Left kidney (tissue), 2 donors: ENCODE measurements around the gene RAI1. TPM values are rescaled to one million over a fixed set of nuclear protein-coding genes. Genes with fewer than 3 reads are reported as not detected.

Experiments used
- DNase-seq: peaks from one replicate; pipeline ENCODE4 v3.0.0-alpha.2; 2013
- polyA plus RNA-seq: library from polyadenylated mRNA; unstranded; fragments of 120-200 nt; gene quantifications from one replicate; pipeline ENCODE4 v1.2.1, GENCODE V29; 2013; ENCODE audit not compliant: insufficient read length

The RAI1 gene
- polyA plus RNA-seq, 1 donor: 25.9 TPM

- DNase-seq: no peak
These were observed 19.2 kb downstream of the RAI1 start for GRCh38 chr17:17700251-17700969.

- DNase-seq: no peak
These were observed 19.9 kb downstream of the RAI1 start for GRCh38 chr17:17701112-17701511.

GRCh38 chr17:17701658-17702057 lies 20.4 kb downstream of the RAI1 start:
- no peak for DNase-seq

GRCh38 chr17:17702449-17703139 lies 21.3 kb downstream of the RAI1 start:
- no peak for DNase-seq

- no peak for DNase-seq
These were observed 22.1 kb downstream of the RAI1 start for GRCh38 chr17:17703140-17703919.

GRCh38 chr17:17704931-17705330 lies 23.7 kb downstream of the RAI1 start:
- no peak for DNase-seq

- DNase-seq: no peak
These were observed 25.1 kb downstream of the RAI1 start for GRCh38 chr17:17706140-17707060.

GRCh38 chr17:17708295-17708694 lies 27.0 kb downstream of the RAI1 start:
- no peak for DNase-seq

GRCh38 chr17:17708816-17709215 lies 27.6 kb downstream of the RAI1 start:
- no peak for DNase-seq

- no peak for DNase-seq
These were observed 28.6 kb downstream of the RAI1 start for GRCh38 chr17:17709815-17710321.

- DNase-seq: no peak
These were observed 29.1 kb downstream of the RAI1 start for GRCh38 chr17:17710355-17710727.

- DNase-seq: peak; percentile 80
These were observed 29.7 kb downstream of the RAI1 start for GRCh38 chr17:17710728-17711541.

- DNase-seq: no peak
These were observed 30.4 kb downstream of the RAI1 start for GRCh38 chr17:17711641-17712162.

GRCh38 chr17:17712268-17712924 lies 31.1 kb downstream of the RAI1 start:
- no peak for DNase-seq

GRCh38 chr17:17713839-17714238 lies 32.6 kb downstream of the RAI1 start:
- no peak for DNase-seq

- DNase-seq: no peak
These were observed 33.1 kb downstream of the RAI1 start for GRCh38 chr17:17714261-17714866.

GRCh38 chr17:17714879-17715278 lies 33.6 kb downstream of the RAI1 start:
- DNase-seq: no peak

- no peak for DNase-seq
These were observed 35.7 kb downstream of the RAI1 start for GRCh38 chr17:17716837-17717523.

- DNase-seq: no peak
These were observed 37.0 kb downstream of the RAI1 start for GRCh38 chr17:17718251-17718650.
